Hepatocyte (in vitro differentiated cells): Measurements from ENCODE around the gene STK32C. TPM values are rescaled to one million over a fixed set of nuclear protein-coding genes. Genes with fewer than 3 reads are reported as not detected.

Experiments used
- DNase-seq: peaks from one replicate; pipeline ENCODE4 v3.0.0-alpha.2; 2016; ENCODE audit warnings: low spot score
- H2AFZ ChIP-seq: fragments of 200-600 bp; sonication (generic); 2 replicates; pipeline ENCODE4 v1.6.0; 2016; ENCODE audit warnings: antibody characterized with exemption, mild to moderate bottlenecking
- H3K27ac ChIP-seq: fragments of 200-600 bp; sonication (generic); 2 replicates; pipeline ENCODE4 v1.5.1; 2016; ENCODE audit warnings: mild to moderate bottlenecking
- H3K27me3 ChIP-seq: fragments of 200-600 bp; sonication (generic); 2 replicates; pipeline ENCODE4 v1.6.1; 2016
- H3K36me3 ChIP-seq: fragments of 200-600 bp; sonication (generic); replicated peaks from 2 replicates; pipeline ENCODE4 v1.5.1; 2016; ENCODE audit warnings: low read depth; ENCODE audit not compliant: insufficient read depth
- H3K4me1 ChIP-seq: fragments of 200-600 bp; sonication (generic); 2 replicates; pipeline ENCODE4 v1.5.1; 2016; ENCODE audit warnings: mild to moderate bottlenecking, moderate library complexity; ENCODE audit not compliant: insufficient read depth
- H3K4me2 ChIP-seq: fragments of 200-600 bp; sonication (generic); 2 replicates; pipeline ENCODE4 v1.6.0; 2016
- H3K4me3 ChIP-seq: fragments of 200-600 bp; sonication (generic); 2 replicates; pipeline ENCODE4 v1.5.1; 2016; ENCODE audit warnings: mild to moderate bottlenecking
- H3K79me2 ChIP-seq: fragments of 200-600 bp; sonication (generic); 2 replicates; pipeline ENCODE4 v1.6.0; 2017; ENCODE audit warnings: mild to moderate bottlenecking
- H3K9me2 ChIP-seq: fragments of 200-600 bp; sonication (generic); replicated peaks from 2 replicates; pipeline ENCODE4 v1.6.0; 2017; ENCODE audit warnings: mild to moderate bottlenecking; ENCODE audit not compliant: insufficient read depth
- H3K9me3 ChIP-seq: fragments of 200-600 bp; sonication (generic); 2 replicates; pipeline ENCODE4 v1.5.1; 2016; ENCODE audit warnings: low read depth, mild to moderate bottlenecking
- H4K20me1 ChIP-seq: fragments of 200-600 bp; sonication (generic); 2 replicates; pipeline ENCODE4 v1.6.0; 2016; ENCODE audit warnings: mild to moderate bottlenecking; ENCODE audit not compliant: insufficient read depth, poor library complexity, severe bottlenecking
- EZH2 ChIP-seq: fragments of 200-600 bp; sonication (generic); IDR thresholded peaks from 2 replicates; pipeline ENCODE4 v1.6.1; 2016; ENCODE audit warnings: antibody characterized with exemption, mild to moderate bottlenecking, borderline replicate concordance
- EZH2phosphoT487 ChIP-seq: fragments of 200-600 bp; sonication (generic); IDR thresholded peaks from one replicate; pipeline ENCODE4 v1.6.1; 2018; ENCODE audit warnings: antibody characterized with exemption, mild to moderate bottlenecking, low read depth, moderate library complexity; ENCODE audit not compliant: unreplicated experiment, severe bottlenecking
- WGBS: methylation state at CpG from one replicate; pipeline ENCODE4 v1.1.6; 2016; ENCODE audit warnings: low lambda C conversion rate; ENCODE audit errors: missing lambda C conversion rate; 5-methylcytosine and 5-hydroxymethylcytosine counted together
- polyA plus RNA-seq: library from polyadenylated mRNA; unstranded; fragments of >200 nt; fragmentation: Nextera tagmentation; extraction: Ambion mirVana; gene quantifications from 2 replicates; pipeline ENCODE4 v1.2.1, GENCODE V29; 2016
- total RNA-seq: library from RNA; depleted of rRNA; stranded (reverse); fragments of >200 nt; gene quantifications from 2 replicates; pipeline ENCODE4 v1.2.3, GENCODE V29; 2014
- TF ChIP-seq, protein P1 (sequence below): fragments of 200-600 bp; sonication (generic); IDR thresholded peaks from 2 replicates; pipeline ENCODE4 v1.5.1; 2016; ENCODE audit warnings: antibody characterized with exemption, mild to moderate bottlenecking; ENCODE audit not compliant: poor library complexity

The STK32C gene
- total and polyA plus RNA-seq, 2 experiments from 2014 or later: 7.9 to 12.2 TPM

DNA sequence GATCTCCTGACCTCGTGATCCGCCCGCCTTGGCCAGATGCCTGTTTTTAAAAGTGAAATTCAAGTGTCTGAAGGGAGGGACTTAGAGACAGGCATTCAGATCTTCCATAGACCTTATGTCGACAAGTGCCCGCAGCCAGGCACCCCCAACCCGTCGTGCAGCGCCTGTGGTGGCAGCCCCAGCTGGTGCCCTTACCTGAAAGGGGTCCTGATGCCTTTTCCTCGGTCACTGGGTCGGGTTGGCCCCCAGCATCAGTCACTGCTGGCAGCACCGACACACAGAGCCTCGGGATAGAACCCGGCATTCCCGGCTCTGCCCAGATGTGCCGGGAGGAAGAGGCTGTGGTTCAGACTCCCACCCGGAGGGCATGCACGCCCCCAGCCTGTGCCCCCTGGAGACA is 47.5 kb upstream of the STK32C start:
- H3K9me3 ChIP-seq: no peaks in the 10 kb centered on the region
- no peaks in the 10 kb centered on the region for H3K36me3 ChIP-seq
- H2AFZ ChIP-seq: no peak overlapping the region
- TF ChIP-seq EZH2phosphoT487 (no peak), EZH2 (no peak)
- TF ChIP-seq, protein P1, sequence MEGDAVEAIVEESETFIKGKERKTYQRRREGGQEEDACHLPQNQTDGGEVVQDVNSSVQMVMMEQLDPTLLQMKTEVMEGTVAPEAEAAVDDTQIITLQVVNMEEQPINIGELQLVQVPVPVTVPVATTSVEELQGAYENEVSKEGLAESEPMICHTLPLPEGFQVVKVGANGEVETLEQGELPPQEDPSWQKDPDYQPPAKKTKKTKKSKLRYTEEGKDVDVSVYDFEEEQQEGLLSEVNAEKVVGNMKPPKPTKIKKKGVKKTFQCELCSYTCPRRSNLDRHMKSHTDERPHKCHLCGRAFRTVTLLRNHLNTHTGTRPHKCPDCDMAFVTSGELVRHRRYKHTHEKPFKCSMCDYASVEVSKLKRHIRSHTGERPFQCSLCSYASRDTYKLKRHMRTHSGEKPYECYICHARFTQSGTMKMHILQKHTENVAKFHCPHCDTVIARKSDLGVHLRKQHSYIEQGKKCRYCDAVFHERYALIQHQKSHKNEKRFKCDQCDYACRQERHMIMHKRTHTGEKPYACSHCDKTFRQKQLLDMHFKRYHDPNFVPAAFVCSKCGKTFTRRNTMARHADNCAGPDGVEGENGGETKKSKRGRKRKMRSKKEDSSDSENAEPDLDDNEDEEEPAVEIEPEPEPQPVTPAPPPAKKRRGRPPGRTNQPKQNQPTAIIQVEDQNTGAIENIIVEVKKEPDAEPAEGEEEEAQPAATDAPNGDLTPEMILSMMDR: no peak
- H3K4me3 ChIP-seq: no peak overlapping the region
- no peak for DNase-seq
- H3K4me2 ChIP-seq: no peak overlapping the region
- H3K27ac ChIP-seq: no peak overlapping the region
- WGBS: 94% methylated on average over 17 of the region's 17 CpGs
- H4K20me1 ChIP-seq: no peaks in the 10 kb centered on the region
- no peaks in the 10 kb centered on the region for H3K79me2 ChIP-seq
- H3K27me3 ChIP-seq: no peaks in the 10 kb centered on the region
- H3K9me2 ChIP-seq: no peaks in the 10 kb centered on the region
- no peaks in the 10 kb centered on the region for H3K4me1 ChIP-seq

DNA sequence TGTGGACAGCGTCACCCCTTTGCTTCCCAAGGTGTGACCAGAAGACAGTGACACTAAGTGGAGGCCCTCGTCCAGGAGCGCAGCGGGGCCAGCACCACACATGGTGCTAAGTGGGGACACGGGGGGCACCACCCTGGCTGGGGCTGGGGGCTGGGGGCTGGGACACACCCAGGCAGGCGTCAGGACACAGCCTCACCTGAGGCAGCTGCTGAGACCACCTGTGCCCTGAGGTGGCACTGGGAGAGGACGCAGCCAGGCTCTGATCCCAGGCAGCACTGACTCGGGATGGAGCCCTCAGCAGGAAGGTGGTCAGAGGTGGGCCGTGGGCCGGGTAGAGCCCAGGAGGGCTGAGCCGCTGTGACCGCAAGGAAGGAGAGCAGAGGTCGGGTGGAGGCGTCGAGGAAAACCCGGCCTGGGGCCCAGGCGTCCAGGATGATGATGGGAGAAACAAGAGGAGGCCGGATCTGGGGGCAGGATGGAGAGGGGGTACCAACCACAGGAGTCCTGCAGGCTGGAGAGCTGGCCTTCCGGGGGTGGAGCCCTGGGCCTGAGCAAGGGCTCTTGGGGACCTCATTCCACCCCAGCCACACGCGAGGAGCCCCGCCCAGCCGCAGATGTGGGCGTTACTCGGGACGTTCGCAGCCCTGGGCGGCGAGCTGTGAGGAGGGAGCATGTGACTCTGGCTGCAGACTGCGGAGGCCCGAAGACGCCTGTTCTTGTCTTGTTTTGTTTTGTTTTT is 46.8 kb upstream of the STK32C start:
- no peaks in the 10 kb centered on the region for H3K9me2 ChIP-seq
- no peak overlapping the region for H3K4me2 ChIP-seq
- H4K20me1 ChIP-seq: no peaks in the 10 kb centered on the region
- H3K4me1 ChIP-seq: no peaks in the 10 kb centered on the region
- H3K36me3 ChIP-seq: no peaks in the 10 kb centered on the region
- 91% methylated on average over 31 of the region's 32 CpGs for WGBS
- H3K27me3 ChIP-seq: no peaks in the 10 kb centered on the region
- H3K79me2 ChIP-seq: no peaks in the 10 kb centered on the region
- H2AFZ ChIP-seq: no peak overlapping the region
- TF ChIP-seq, protein P1: no peak
- no peak for DNase-seq
- H3K27ac ChIP-seq: no peak overlapping the region
- H3K9me3 ChIP-seq: no peaks in the 10 kb centered on the region
- H3K4me3 ChIP-seq: no peak overlapping the region

DNA sequence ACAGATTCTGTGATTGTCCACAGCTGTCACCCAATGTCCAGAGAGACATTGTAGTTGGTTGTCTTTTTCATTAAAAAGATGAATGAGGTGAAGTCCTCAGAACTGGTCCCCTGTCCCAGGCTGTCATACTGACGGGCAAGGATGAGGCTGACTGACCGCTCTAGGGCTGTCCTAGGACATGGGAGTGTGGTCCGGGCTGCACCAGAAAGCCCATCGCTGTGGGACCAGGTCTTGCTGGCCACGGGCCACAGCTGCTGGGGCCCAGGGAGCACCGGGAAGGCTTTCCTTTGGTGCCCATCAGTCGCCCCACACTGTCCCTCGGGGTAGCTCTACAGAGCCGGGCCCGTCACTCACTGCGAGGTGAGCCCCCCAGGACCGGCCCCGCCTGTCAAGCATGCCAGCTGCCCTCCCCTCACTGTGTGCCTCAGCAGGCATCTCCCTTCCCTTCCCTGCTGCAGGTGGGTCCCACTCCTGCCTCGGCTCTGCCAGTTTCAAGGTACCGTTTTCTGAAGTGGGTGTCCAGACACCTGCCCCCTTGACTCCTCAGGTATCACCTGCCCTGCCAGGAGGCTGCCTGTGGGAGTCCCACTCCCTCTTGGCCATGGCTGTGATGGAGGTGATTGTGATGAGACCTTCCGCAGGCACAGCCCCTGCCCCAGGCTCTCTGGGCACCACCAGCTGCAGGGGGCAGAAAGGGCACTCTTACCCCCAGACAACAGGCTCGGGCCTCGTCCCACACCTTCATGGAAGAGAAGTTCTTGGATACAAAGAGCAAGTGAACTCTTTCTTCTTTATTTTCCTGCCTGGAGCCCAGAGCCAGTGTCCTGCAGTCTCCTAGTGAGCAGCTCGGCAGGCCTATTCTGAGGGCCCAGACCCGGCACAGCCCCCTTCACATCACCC is 46.0 kb upstream of the STK32C start:
- H3K9me3 ChIP-seq: no peaks in the 10 kb centered on the region
- H3K36me3 ChIP-seq: no peaks in the 10 kb centered on the region
- no peaks in the 10 kb centered on the region for H3K4me1 ChIP-seq
- 90% methylated on average over 20 of the region's 20 CpGs for WGBS
- no peak for DNase-seq
- no peak overlapping the region for H3K27ac ChIP-seq
- H4K20me1 ChIP-seq: no peaks in the 10 kb centered on the region
- H3K4me2 ChIP-seq: no peak overlapping the region
- H3K4me3 ChIP-seq: no peak overlapping the region
- no peaks in the 10 kb centered on the region for H3K9me2 ChIP-seq
- no peaks in the 10 kb centered on the region for H3K27me3 ChIP-seq
- H2AFZ ChIP-seq: no peak overlapping the region
- no peaks in the 10 kb centered on the region for H3K79me2 ChIP-seq
- TF ChIP-seq, protein P1: no peak
- TF ChIP-seq EZH2 (no peak), EZH2phosphoT487 (no peak)
